Heart left ventricle (tissue), 16 donors: ENCODE data around the gene NCAPH2. TPM values are rescaled to one million over a fixed set of nuclear protein-coding genes. Genes with fewer than 3 reads are reported as not detected.
A peak's percentile ranks its signal among the peaks of the same experiment; 100 is the strongest.

Experiments
- ATAC-seq, 4 donors: fragments of 200-7000 bp; cut with Tn5 transposase; one replicate each; pipeline ENCODE4 v1.9.1; 2020 to 2022; ENCODE audit warnings: moderate library complexity in 4 of 4, mild to moderate bottlenecking in 3 of 4, moderate number of reproducible peaks in 1 of 4
- DNase-seq, 5 donors: peaks; one replicate each; pipeline ENCODE4 v3.0.0-alpha.2; 2020
- H3K27ac ChIP-seq, 12 donors: fragments of 200-600 bp; sonication (generic) in 4 of 12; one replicate each; pipeline versions ENCODE4 v1.5.0 to v1.8.0; 2016 to 2022; ENCODE audit warnings: mild to moderate bottlenecking in 2 of 12
- H3K27me3 ChIP-seq, 9 donors: fragments of 200-600 bp; sonication (generic) in 2 of 9; one replicate each; pipeline versions ENCODE4 v1.5.1 to v1.8.0; 2016 to 2022; ENCODE audit warnings: mild to moderate bottlenecking in 3 of 9
- H3K36me3 ChIP-seq, 9 donors: fragments of 200-600 bp; sonication (generic) in 2 of 9; one replicate each; pipeline versions ENCODE4 v1.5.0 to v1.8.0; 2018 to 2022; ENCODE audit warnings: mild to moderate bottlenecking in 2 of 9
- H3K4me1 ChIP-seq, 12 donors: fragments of 200-600 bp; sonication (generic) in 4 of 12; one replicate each; pipeline versions ENCODE4 v1.5.0 to v1.8.0; 2016 to 2022; ENCODE audit warnings: mild to moderate bottlenecking in 3 of 12
- H3K4me3 ChIP-seq, 12 donors: fragments of 200-600 bp; sonication (generic) in 4 of 12; one replicate each; pipeline versions ENCODE4 v1.5.0 to v1.8.0; 2017 to 2022; ENCODE audit warnings: mild to moderate bottlenecking in 9 of 12, moderate library complexity in 4 of 12
- H3K9me3 ChIP-seq, 12 donors: fragments of 200-600 bp; sonication (generic) in 4 of 12; one replicate each; pipeline versions ENCODE4 v1.5.0 to v1.8.0; 2016 to 2022; ENCODE audit warnings: mild to moderate bottlenecking in 1 of 12
- POLR2A ChIP-seq, 2 donors: fragments of 450-650 bp; IDR thresholded peaks; one replicate each; pipeline ENCODE4 v1.6.1; 2017; ENCODE audit warnings: antibody characterized with exemption in 2 of 2, mild to moderate bottlenecking in 2 of 2, moderate library complexity in 2 of 2
- WGBS, 4 donors: extraction: QIAGEN DNeasy Blood & Tissue Kit in 2 of 4; methylation state at CpG; one replicate each; pipeline versions ENCODE4 v1.1.5 to v1.1.7; 2013 to 2018; 5-methylcytosine and 5-hydroxymethylcytosine counted together
- intact Hi-C, 10 donors: fragments of 100-400 bp; cut with DNase I; formaldehyde crosslinking; loops; one replicate each; pipeline versions ENCODE4 v1.11.1 to v1.14.2; 2022
- polyA plus RNA-seq, 2 donors: library from polyadenylated mRNA; stranded (reverse); fragments of 200-250 nt; gene quantifications; one replicate each; pipeline ENCODE4 v1.2.3, GENCODE V29; 2013
- total RNA-seq, 9 donors: library from RNA; depleted of rRNA in 2 of 9; stranded (reverse); fragments of >200 nt in 2 of 9; fragmentation: NEBNext Ultra II Directional in 3 of 9; extraction: Animal tissue kit (Norgen Biotek cat#: 25700) in 3 of 9; gene quantifications; one replicate each; pipeline versions ENCODE4 v1.1.0 to v1.2.4, GENCODE V29; 2016 to 2023
- TF ChIP-seq, protein P1 (sequence below), 12 donors: fragments of 200-600 bp; sonication (generic) in 4 of 12; IDR thresholded peaks; one replicate each; pipeline versions ENCODE4 v1.5.0 to v1.8.0; 2018 to 2022; ENCODE audit warnings: antibody characterized with exemption in 12 of 12, mild to moderate bottlenecking in 5 of 12
- donor health status: ischemic (EF 13 %, LVEDD 7.1; RV severe dilation, severe dysfunction).
- donor health status: healthy with polysubstance abuse.
- donor health status: DM: no; HTN: yes; CAD: no.
- donor health status: DM: no; HTN: no; CAD: no.
- donor health status: ischemic (EF 25% LVEDD 6.9; RV normal size, moderate dysfunction).
- donor health status: ischemic (EF 25% LVEDD 5.7; RV mildly dilated, moderate dysfunction).
- donor health status: healthy.
- donor health status: DM: yes; HTN: yes; CAD: no.
- donor health status: ischemic (EF 35%, LVEDD 5.7; RV mildly dilated, moderate dysfunction).
- donor health status: nonischemic (EF 11% LVEDD 7.7; RV severe dilation, severe dysfunction).
- donor health status: DM: yes; HTN: yes; CAD: no.
- donor health status: PGD.
- donor health status: ischemic (EF 29% LVEDD 5.4; RV normal size, mild dysfunction).
- donor health status: nonischemic (EF 23%, LVEDD 6.1; RV moderate dilation, normal function).

NCAPH2 gene
- total and polyA plus RNA-seq, 11 donors = 24.7 to 43.3 (median 28.1) TPM

DNA sequence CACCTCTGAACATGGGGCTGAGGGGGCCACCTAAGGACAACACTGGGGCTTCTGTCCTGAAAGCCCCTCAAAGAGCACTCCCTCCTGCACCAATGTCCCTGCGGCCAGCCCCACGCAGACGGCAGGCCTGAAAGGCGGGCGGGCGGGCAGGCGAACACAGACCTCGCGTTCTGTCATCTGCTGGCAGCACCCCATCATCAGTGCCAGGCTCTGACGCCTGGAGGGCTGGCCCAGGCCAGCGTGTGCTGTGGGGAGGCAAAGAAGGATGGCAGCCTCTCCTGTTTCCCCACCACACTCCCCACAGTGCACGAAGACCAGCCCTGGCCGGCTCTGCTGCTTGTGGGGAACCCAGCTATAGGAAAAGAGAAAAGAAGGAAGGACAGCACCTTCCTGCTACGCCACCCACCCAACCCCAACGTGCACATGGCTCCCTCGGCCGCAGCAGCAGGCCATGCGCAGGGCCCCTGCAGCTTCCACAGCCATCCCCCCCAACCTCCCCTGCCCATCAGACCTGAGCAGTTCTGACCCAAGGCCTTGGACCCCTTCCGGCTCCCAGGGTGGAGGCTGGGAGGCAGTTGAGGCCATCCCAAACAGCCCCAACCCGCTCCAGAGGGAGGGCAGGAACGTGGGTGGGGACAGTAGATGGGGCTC is 36.7 kb upstream of the NCAPH2 start:
- intact Hi-C loops = no loop called here
- WGBS, 4 donors = 84 to 87% (median 86%) methylated on average over 14 to 21 of the region's 21 CpGs
- no peak for TF ChIP-seq POLR2A (IDR thresholded peaks at IDR 0.05)
- TF ChIP-seq, protein P1, sequence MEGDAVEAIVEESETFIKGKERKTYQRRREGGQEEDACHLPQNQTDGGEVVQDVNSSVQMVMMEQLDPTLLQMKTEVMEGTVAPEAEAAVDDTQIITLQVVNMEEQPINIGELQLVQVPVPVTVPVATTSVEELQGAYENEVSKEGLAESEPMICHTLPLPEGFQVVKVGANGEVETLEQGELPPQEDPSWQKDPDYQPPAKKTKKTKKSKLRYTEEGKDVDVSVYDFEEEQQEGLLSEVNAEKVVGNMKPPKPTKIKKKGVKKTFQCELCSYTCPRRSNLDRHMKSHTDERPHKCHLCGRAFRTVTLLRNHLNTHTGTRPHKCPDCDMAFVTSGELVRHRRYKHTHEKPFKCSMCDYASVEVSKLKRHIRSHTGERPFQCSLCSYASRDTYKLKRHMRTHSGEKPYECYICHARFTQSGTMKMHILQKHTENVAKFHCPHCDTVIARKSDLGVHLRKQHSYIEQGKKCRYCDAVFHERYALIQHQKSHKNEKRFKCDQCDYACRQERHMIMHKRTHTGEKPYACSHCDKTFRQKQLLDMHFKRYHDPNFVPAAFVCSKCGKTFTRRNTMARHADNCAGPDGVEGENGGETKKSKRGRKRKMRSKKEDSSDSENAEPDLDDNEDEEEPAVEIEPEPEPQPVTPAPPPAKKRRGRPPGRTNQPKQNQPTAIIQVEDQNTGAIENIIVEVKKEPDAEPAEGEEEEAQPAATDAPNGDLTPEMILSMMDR (IDR thresholded peaks at IDR 0.05) = no peak
- DNase-seq (no peak), ATAC-seq (no peak)
- Histone ChIP-seq H3K4me1 (peaks cover 0 to 68% (median 55%) of the 10 kb centered on the region in 12 donors), H3K27ac (peak overlapping the region in 1 of 12 donors; percentile 81), H3K4me3 (no peak overlapping the region), H3K27me3 (no peaks in the 10 kb centered on the region), H3K9me3 (no peaks in the 10 kb centered on the region), H3K36me3 (peaks cover 0 to 19% (median 15%) of the 10 kb centered on the region in 9 donors)

DNA sequence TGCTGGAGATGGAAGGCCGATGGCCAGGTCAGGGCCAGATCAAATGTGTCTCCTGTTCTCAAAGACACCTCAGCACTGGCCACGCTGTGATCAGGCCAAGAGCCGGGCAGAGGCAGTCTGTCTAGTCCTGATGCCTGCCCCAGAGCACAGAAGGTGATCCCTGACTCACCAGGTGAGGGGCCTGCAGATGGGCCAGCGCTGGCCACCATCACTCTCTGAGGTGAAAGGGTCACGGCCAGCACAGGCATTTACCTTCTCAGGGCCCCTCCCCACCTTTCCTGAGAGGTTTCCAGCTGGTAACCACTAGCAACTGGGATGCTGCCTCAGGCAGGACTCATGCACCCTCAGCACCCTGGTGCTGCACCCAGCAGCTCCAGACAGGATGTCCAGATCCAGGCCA is 36.1 kb upstream of the NCAPH2 start:
- Histone ChIP-seq H3K4me1 (peaks cover 0 to 68% (median 55%) of the 10 kb centered on the region in 12 donors), H3K27ac (no peak overlapping the region), H3K9me3 (no peaks in the 10 kb centered on the region), H3K36me3 (peaks cover 0 to 13% (median 8%) of the 10 kb centered on the region in 9 donors), H3K27me3 (no peaks in the 10 kb centered on the region), H3K4me3 (no peak overlapping the region)
- intact Hi-C loops = no loop called here
- no peak for TF ChIP-seq POLR2A (IDR thresholded peaks at IDR 0.05)
- DNase-seq = no peak
- no peak for ATAC-seq
- WGBS, 4 donors = 76 to 100% (median 83%) methylated on average over 1 to 5 of the region's 5 CpGs

- Histone ChIP-seq H3K4me1 (peaks cover 0 to 67% (median 55%) of the 10 kb centered on the region in 12 donors), H3K27me3 (no peaks in the 10 kb centered on the region), H3K36me3 (peaks cover 0 to 1% (median 0%) of the 10 kb centered on the region in 9 donors), H3K4me3 (peak overlapping the region in 7 of 12 donors; percentile 82 to 93 (median 87)), H3K9me3 (no peaks in the 10 kb centered on the region), H3K27ac (no peak overlapping the region)
- 78 to 95% (median 81%) methylated on average over 5 to 6 of the region's 6 CpGs for WGBS, 4 donors
- intact Hi-C loops = no loop called here
- DNase-seq = no peak
- TF ChIP-seq, protein P1 (IDR thresholded peaks at IDR 0.05) = peak in 2 of 12 donors; percentile 7 to 17
- TF ChIP-seq POLR2A (IDR thresholded peaks at IDR 0.05) = no peak
- ATAC-seq = no peak
Measured at GRCh38 chr22:50473088-50473487, 34.9 kb upstream of the NCAPH2 start.

DNA sequence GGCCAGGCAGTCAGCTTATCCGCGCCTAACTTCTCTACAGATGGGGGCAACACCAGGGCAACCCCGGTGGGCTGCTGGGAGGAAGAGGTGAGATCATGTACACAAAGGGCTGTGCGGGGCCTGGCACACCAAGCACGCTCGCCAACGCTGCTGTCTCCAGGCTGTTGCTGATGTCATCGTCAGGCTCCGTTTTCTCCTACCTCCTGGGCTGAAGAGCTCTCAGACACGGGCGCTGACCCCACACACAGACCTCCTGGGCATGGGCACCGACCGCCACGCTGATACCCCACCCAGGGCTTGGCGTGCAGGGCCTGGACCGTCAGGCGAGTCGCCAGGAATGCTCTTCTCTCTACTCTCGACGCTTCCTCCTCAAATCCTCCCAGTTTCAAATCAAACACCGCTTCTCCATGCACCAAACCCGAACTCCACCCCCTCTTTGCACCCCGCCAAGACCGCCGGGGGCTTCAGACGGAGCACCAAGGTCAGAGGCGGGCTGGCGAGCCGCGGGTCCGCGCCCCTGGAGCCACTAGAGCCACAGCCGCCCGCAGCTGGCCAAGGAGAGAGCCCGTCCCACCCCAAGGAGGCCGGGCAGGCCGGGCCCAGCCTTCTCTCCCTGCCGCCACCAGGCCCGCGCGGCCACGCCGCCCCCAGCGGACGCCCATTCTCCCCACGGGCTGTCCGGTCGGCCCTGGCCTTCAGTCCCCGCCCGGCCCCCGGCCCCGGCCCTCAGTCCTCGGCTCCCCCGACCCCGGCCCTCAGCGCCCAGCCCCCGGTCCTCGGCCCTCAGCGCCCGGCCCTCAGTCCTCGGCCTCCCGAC is 34.0 kb upstream of the NCAPH2 start:
- peaks cover 0 to 57% (median 52%) of the 10 kb centered on the region in 12 donors for H3K4me1 ChIP-seq
- H3K4me3 ChIP-seq = peak overlapping the region; percentile 78 to 93 (median 87)
- intact Hi-C loops = loop anchor here in 1 of 10 donors (2.0 kb wide), 1 partner anchor 33 kb away; the partner anchor contains the start of gene LMF2
- H3K36me3 ChIP-seq = no peaks in the 10 kb centered on the region
- TF ChIP-seq, protein P1 (IDR thresholded peaks at IDR 0.05) = no peak
- no peak for TF ChIP-seq POLR2A (IDR thresholded peaks at IDR 0.05)
- peak overlapping the region in 9 of 12 donors; percentile 21 to 87 (median 67) for H3K27ac ChIP-seq
- no peaks in the 10 kb centered on the region for H3K9me3 ChIP-seq
- DNase-seq (peak in 3 of 5 donors; percentile 36 to 72 (median 42)), ATAC-seq (peak in 2 of 4 donors; percentile 25 to 38)
- H3K27me3 ChIP-seq = peaks cover 0 to 2% (median 0%) of the 10 kb centered on the region in 9 donors
- 5 to 14% (median 9%) methylated on average over 23 to 62 of the region's 62 CpGs for WGBS, 4 donors
